Measurements from ENCODE around the gene DARS1.
"Not testable (repeated sequence)": the region's sequence is repeated elsewhere in the genome, so short reads cannot be mapped to it uniquely, and the experiment has no call there.

Gene DARS1

DNA sequence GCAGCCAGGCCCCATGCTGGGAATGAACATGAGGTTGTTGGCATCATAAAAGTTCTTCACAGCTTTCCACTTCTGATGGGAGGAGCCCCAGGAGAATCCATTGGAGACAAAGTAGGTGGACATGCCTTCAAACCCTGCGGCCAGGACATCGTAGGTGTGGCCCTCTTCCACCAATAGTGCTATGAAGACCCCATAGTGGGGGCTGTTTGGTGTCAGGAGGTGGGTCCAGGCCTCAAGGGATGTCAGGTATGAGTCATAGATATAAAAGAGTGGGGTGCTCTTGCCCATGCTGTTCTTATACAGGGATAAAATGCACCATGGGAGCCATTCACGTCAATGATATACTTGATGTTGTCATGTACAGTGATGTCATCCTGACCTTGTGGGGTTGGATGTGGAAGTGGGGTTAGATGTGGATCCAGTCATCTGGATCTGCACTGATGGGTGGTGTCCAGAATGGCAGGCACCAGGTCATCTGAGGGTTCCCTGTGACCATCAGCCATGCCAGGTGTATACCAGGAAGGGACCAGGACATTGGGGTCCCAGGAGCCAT, 87.1 kb downstream of the DARS1 start:
- TF ChIP-seq, protein P1, sequence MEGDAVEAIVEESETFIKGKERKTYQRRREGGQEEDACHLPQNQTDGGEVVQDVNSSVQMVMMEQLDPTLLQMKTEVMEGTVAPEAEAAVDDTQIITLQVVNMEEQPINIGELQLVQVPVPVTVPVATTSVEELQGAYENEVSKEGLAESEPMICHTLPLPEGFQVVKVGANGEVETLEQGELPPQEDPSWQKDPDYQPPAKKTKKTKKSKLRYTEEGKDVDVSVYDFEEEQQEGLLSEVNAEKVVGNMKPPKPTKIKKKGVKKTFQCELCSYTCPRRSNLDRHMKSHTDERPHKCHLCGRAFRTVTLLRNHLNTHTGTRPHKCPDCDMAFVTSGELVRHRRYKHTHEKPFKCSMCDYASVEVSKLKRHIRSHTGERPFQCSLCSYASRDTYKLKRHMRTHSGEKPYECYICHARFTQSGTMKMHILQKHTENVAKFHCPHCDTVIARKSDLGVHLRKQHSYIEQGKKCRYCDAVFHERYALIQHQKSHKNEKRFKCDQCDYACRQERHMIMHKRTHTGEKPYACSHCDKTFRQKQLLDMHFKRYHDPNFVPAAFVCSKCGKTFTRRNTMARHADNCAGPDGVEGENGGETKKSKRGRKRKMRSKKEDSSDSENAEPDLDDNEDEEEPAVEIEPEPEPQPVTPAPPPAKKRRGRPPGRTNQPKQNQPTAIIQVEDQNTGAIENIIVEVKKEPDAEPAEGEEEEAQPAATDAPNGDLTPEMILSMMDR (IDR thresholded peaks at IDR 0.05; ENCODE audit: control insufficient read depth, extremely low read depth, insufficient read depth): no peak
- DNase-seq (ENCODE audit: low read depth): no peak
- H3K4me3 ChIP-seq (ENCODE audit: low read depth, low read length): no peak overlapping the region

DNA sequence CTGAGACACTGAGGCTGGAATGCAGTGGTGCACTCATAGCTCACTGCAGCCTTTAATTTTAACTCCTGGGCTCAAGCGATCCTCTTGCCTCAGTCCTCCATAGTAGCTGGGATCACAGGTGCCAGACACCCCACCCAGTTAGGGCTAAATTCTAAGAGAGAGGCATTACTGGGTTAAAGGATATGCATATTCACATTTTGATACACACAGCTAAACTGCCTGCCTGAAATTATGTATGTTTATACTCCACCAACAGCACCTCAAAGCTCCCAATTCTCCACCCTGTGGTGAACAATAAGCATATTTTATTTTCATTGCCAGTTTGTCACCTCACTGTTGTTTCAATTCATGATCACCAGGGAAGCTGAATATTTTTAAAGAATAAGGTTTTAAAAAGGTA, 90.5 kb downstream of the DARS1 start:
- TF ChIP-seq, protein P1 (IDR thresholded peaks at IDR 0.05; ENCODE audit: control insufficient read depth, extremely low read depth, insufficient read depth): no peak
- no peak for DNase-seq (ENCODE audit: low read depth)
- no peak overlapping the region for H3K4me3 ChIP-seq (ENCODE audit: low read depth, low read length)

DNA sequence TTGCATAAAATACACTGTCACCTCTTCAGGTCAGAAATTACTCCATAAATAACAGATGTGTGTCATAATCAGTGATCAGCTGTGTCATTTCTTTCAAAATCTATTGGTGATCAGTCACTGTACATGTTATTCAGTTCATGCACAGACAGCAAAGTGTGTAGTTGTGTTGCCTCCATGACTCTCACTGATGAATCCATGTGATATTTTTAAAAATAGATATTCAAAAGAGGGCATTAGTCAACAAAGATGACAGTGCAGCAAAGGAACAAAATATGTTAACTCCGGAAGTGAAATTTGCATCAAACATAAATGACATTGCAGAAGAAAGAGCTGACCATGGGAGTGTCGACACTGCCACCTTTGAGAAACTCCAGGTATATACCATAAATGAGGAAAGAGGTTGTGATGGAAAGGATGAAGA, 92.0 kb downstream of the DARS1 start:
- H3K4me3 ChIP-seq (ENCODE audit: low read depth, low read length): no peak overlapping the region
- no peak for DNase-seq (ENCODE audit: low read depth)
- TF ChIP-seq, protein P1 (IDR thresholded peaks at IDR 0.05; ENCODE audit: control insufficient read depth, extremely low read depth, insufficient read depth): no peak

DNA sequence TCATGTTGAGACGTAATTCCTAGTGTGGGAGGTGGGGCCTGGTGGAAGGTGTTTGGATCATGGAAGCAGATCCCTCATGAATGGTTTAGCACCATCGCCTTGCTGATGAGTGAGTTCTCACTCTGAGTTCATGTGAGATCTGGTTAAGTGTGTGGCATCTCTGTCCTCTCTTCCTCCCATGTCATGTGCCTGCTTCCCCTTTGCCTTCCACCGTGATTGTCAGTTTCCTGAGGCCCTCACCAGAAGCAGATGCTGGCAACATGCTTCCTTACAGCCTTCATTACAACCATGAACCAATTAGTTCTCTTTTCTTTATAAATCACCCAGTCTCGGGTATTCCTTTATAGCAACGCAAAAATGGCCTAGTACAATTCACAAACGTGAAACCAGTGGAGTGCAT, 94.6 kb downstream of the DARS1 start:
- DNase-seq (ENCODE audit: low read depth): no peak
- H3K4me3 ChIP-seq (ENCODE audit: low read depth, low read length): no peak overlapping the region
- TF ChIP-seq, protein P1 (IDR thresholded peaks at IDR 0.05; ENCODE audit: control insufficient read depth, extremely low read depth, insufficient read depth): no peak

DNA sequence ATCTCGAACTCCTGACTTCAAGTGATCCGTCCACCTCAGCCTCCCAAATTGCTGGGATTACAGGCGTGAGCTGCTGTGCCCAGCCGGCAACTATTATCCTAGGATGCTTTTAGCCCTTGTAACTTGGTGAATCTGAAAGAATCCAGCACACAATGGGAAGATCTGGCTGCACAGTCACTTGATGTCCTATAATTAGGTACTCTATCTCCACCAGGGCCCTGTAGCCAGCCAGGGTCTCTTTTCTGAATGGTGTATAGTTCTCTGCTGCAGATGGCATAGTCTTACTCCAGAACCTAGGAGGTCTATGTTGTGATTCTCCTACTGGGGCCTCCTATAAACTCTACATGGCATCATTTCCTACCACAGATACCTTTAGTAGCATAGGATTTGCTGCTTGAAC, 95.3 kb downstream of the DARS1 start:
- TF ChIP-seq, protein P1 (IDR thresholded peaks at IDR 0.05; ENCODE audit: control insufficient read depth, extremely low read depth, insufficient read depth): no peak
- H3K4me3 ChIP-seq (ENCODE audit: low read depth, low read length): no peak overlapping the region
- DNase-seq (ENCODE audit: low read depth): no peak

DNA sequence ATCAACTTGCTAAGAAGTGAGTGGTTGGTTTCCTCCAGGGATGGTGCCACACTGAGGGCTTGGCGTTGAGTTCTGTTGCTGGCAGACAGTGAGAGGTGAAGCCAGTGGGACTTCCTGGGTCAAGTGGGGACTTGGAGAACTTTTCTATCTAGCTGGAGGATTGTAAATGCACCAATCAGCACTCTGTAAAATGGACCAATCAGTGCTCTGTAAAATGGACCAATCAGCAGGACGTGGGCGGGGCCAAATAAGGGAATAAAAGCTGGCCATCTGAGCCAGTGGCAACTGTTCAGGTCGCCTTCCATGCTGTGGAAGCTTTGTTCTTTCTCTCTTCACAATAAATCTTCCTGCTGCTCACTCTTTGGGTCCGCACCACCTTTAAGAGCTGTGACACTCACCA, 96.8 kb downstream of the DARS1 start:
- DNase-seq (ENCODE audit: low read depth): not testable (repeated sequence)

DNA sequence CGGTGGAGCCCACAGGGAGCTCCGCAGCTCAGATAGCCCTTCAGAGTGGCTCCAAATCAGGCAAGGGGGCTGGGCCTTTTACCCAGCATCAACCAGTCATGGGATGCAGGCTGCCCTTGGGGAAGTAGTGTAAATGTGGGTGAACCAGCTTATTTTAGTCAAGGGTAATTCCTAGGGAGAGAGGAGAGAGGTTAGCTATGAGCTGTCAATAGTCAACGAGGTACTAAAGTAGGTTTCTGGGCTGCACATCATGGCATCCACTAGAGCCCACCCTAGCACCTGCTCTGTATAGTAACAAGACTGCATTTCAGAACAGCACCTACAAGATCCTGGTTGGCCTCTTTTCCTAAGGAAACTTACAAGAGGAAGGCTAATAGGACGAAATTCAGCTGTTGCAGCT, 99.7 kb downstream of the DARS1 start:
- DNase-seq (ENCODE audit: low read depth): no peak
- TF ChIP-seq, protein P1 (IDR thresholded peaks at IDR 0.05; ENCODE audit: control insufficient read depth, extremely low read depth, insufficient read depth): no peak
- H3K4me3 ChIP-seq (ENCODE audit: low read depth, low read length): no peak overlapping the region

More for the DNA sequence above, 96.8 kb downstream of the DARS1 start:
- not testable (repeated sequence) for H3K4me3 ChIP-seq (ENCODE audit: low read depth, low read length)
